H1 (cell line): Measurements from ENCODE around the gene DISP3. TPM values are rescaled to one million over a fixed set of nuclear protein-coding genes. Genes with fewer than 3 reads are reported as not detected.

ENCODE experiments used
- CTCF ChIA-PET: fragments of 300-600 bp; sonication (Branson Sonifier 250); formaldehyde crosslinking; loops from one replicate; lab custom pipeline; 2021; ENCODE audit not compliant: partially characterized antibody; lab: Charles Lee
- POLR2A ChIA-PET: fragments of 300-600 bp; sonication (Branson Sonifier 250); formaldehyde crosslinking; loops from one replicate; lab custom pipeline; 2021; ENCODE audit warnings: inconsistent platforms; ENCODE audit not compliant: partially characterized antibody; lab: Charles Lee
- DNase-seq, 2 experiments: peaks; one replicate each; pipeline versions ENCODE4 v3.0.0 to v3.0.0-alpha.2; 2010 to 2022; ENCODE audit warnings: low spot score in 2 of 2, low read depth in 1 of 2, mixed read lengths in 1 of 2
- FAIRE-seq: peaks from 2 replicates; lab custom pipeline; 2011; peaks lifted over from hg19 to GRCh38; lab: Jason Lieb, UNC
- H2AFZ ChIP-seq: 2 replicates; pipeline ENCODE4 v1.8.1; 2012; ENCODE audit warnings: low read length, inconsistent platforms
- H2AK5ac ChIP-seq: 2 replicates; pipeline ENCODE4 v1.6.1; 2013; ENCODE audit warnings: low read depth, low read length
- H2BK120ac ChIP-seq: replicated peaks from 2 replicates; pipeline ENCODE3; 2013; ENCODE audit warnings: low read depth, low read length, inconsistent platforms
- H2BK12ac ChIP-seq: 2 replicates; pipeline ENCODE4 v1.6.1; 2013; ENCODE audit warnings: low read depth, low read length
- H2BK15ac ChIP-seq: 2 replicates; pipeline ENCODE4 v1.6.1; 2013; ENCODE audit warnings: low read length
- H2BK20ac ChIP-seq: 2 replicates; pipeline ENCODE4 v1.6.1; 2013; ENCODE audit warnings: low read length
- H2BK5ac ChIP-seq: 2 replicates; pipeline ENCODE4 v1.6.1; 2013; ENCODE audit warnings: low read depth, low read length
- H3K14ac ChIP-seq: 2 replicates; pipeline ENCODE4 v1.6.1; 2013; ENCODE audit warnings: inconsistent platforms; ENCODE audit not compliant: insufficient read length
- H3K18ac ChIP-seq: 2 replicates; pipeline ENCODE4 v1.6.1; 2013; ENCODE audit warnings: low read length; ENCODE audit errors: extremely low read depth
- H3K23ac ChIP-seq: 2 replicates; pipeline ENCODE4 v1.6.1; 2013; ENCODE audit warnings: inconsistent platforms; ENCODE audit not compliant: insufficient read length
- H3K23me2 ChIP-seq: 2 replicates; pipeline ENCODE4 v1.6.1; 2013; ENCODE audit warnings: low read depth, low read length
- H3K27ac ChIP-seq: 2 replicates; pipeline ENCODE4 v1.6.1; 2011; ENCODE audit warnings: low read depth, low read length, inconsistent platforms
- H3K27me3 ChIP-seq, 4 experiments: replicated peaks in 1 of 4; 1 replicate in 1 of 4; 2 replicates in 3 of 4; pipeline versions ENCODE4 v1.6.1 to v1.8.1; 2011 to 2013; ENCODE audit warnings: low read length in 3 of 4, mild to moderate bottlenecking in 3 of 4, inconsistent platforms in 2 of 4, mixed read lengths in 2 of 4, moderate library complexity in 1 of 4; ENCODE audit not compliant: control insufficient read depth in 3 of 4, insufficient read depth in 3 of 4; ENCODE audit errors: extremely low read depth in 1 of 4
- H3K36me3 ChIP-seq, 4 experiments: 2 replicates each; pipeline versions ENCODE4 v1.6.1 to v1.8.1; 2011 to 2013; ENCODE audit warnings: mild to moderate bottlenecking in 4 of 4, low read length in 3 of 4, moderate library complexity in 2 of 4, control low read depth in 1 of 4, inconsistent platforms in 1 of 4; ENCODE audit not compliant: insufficient read depth in 4 of 4, control insufficient read depth in 2 of 4
- H3K4ac ChIP-seq: replicated peaks from 2 replicates; pipeline ENCODE3; 2013; ENCODE audit warnings: low read length, low read depth, mixed read lengths, inconsistent platforms; ENCODE audit not compliant: insufficient read length
- H3K4me1 ChIP-seq, 4 experiments: replicated peaks in 1 of 4; 1 replicate in 1 of 4; 2 replicates in 3 of 4; pipeline versions ENCODE4 v1.6.1 to v1.8.1; 2011 to 2013; ENCODE audit warnings: low read length in 3 of 4, inconsistent platforms in 2 of 4, mixed read lengths in 1 of 4; ENCODE audit not compliant: insufficient read depth in 4 of 4, control insufficient read depth in 3 of 4
- H3K4me2 ChIP-seq, 2 experiments: 2 replicates each; pipeline versions ENCODE4 v1.6.1 to v1.8.1; 2011 to 2013; ENCODE audit warnings: low read depth in 2 of 2, low read length in 2 of 2, control low read depth in 1 of 2, inconsistent platforms in 1 of 2, mild to moderate bottlenecking in 1 of 2; ENCODE audit not compliant: insufficient read depth in 1 of 2
- H3K4me3 ChIP-seq, 4 experiments: fragments of 200-600, 300-600 bp in 1 of 4; sonication (generic), shearing (Covaris generic), sonication (Bioruptor Twin) in 1 of 4; 2 replicates each; pipeline versions ENCODE4 v1.5.1 to v1.8.1; 2011 to 2016; ENCODE audit warnings: low read length in 4 of 4, low read depth in 3 of 4, control low read depth in 2 of 4, inconsistent platforms in 2 of 4, mild to moderate bottlenecking in 2 of 4, mixed read lengths in 1 of 4, moderate library complexity in 1 of 4; ENCODE audit not compliant: insufficient read depth in 2 of 4; ENCODE audit errors: extremely low read depth in 1 of 4
- H3K56ac ChIP-seq: replicated peaks from 2 replicates; pipeline ENCODE3; 2013; ENCODE audit warnings: low read depth, mild to moderate bottlenecking, mixed read lengths, low read length, inconsistent platforms; ENCODE audit not compliant: insufficient read length
- H3K79me1 ChIP-seq: 2 replicates; pipeline ENCODE4 v1.6.1; 2013; ENCODE audit warnings: low read depth, low read length, control low read depth
- H3K79me2 ChIP-seq, 2 experiments: 2 replicates each; pipeline versions ENCODE4 v1.6.1 to v1.8.1; 2012 to 2013; ENCODE audit warnings: low read length in 2 of 2, mild to moderate bottlenecking in 2 of 2, inconsistent platforms in 1 of 2; ENCODE audit not compliant: insufficient read depth in 2 of 2, control insufficient read depth in 1 of 2
- H3K9ac ChIP-seq, 4 experiments: replicated peaks in 1 of 4; 1 replicate in 1 of 4; 2 replicates in 3 of 4; pipeline versions ENCODE4 v1.6.1 to v1.8.1; 2011 to 2013; ENCODE audit warnings: low read depth in 3 of 4, low read length in 3 of 4, control low read depth in 2 of 4, mild to moderate bottlenecking in 2 of 4, moderate library complexity in 2 of 4, inconsistent platforms in 1 of 4; ENCODE audit errors: extremely low read depth in 1 of 4
- H3K9me3 ChIP-seq, 2 experiments: 2 replicates each; pipeline versions ENCODE4 v1.6.1 to v1.8.1; 2012 to 2013; ENCODE audit warnings: mild to moderate bottlenecking in 2 of 2, moderate library complexity in 2 of 2, control low read depth in 1 of 2, inconsistent platforms in 1 of 2, low read depth in 1 of 2, low read length in 1 of 2, mixed read lengths in 1 of 2; ENCODE audit not compliant: insufficient read depth in 2 of 2
- H4K20me1 ChIP-seq, 2 experiments: replicated peaks in 1 of 2; 2 replicates each; pipeline versions ENCODE3 to v1.8.1; 2011 to 2013; ENCODE audit warnings: inconsistent platforms in 2 of 2, low read length in 2 of 2, mild to moderate bottlenecking in 1 of 2; ENCODE audit not compliant: insufficient read depth in 2 of 2, control insufficient read depth in 1 of 2
- H4K5ac ChIP-seq: 2 replicates; pipeline ENCODE4 v1.6.1; 2013; ENCODE audit warnings: low read length, low read depth, mixed read lengths, inconsistent platforms; ENCODE audit not compliant: insufficient read length
- H4K8ac ChIP-seq: 2 replicates; pipeline ENCODE4 v1.8.0; 2013; ENCODE audit warnings: mild to moderate bottlenecking, moderate library complexity, low read length, inconsistent platforms; ENCODE audit not compliant: insufficient read depth; ENCODE audit errors: extremely low read depth
- H4K91ac ChIP-seq: replicated peaks from 2 replicates; pipeline ENCODE3; 2013; ENCODE audit warnings: low read length, mixed read lengths, inconsistent platforms; ENCODE audit not compliant: insufficient read length
- EP300 ChIP-seq, 2 experiments: IDR thresholded peaks; 1 replicate in 1 of 2; 2 replicates in 1 of 2; pipeline ENCODE4 v1.6.1; 2011 to 2012; ENCODE audit warnings: low read depth in 2 of 2, low read length in 2 of 2, mild to moderate bottlenecking in 2 of 2, borderline replicate concordance in 1 of 2, inconsistent platforms in 1 of 2, moderate library complexity in 1 of 2
- FOSL1 ChIP-seq: IDR thresholded peaks from 2 replicates; pipeline ENCODE4 v1.6.1; 2011; ENCODE audit warnings: mild to moderate bottlenecking, low read depth, low read length, moderate library complexity; ENCODE audit not compliant: insufficient read depth
- HDAC2 ChIP-seq, 2 experiments: fragments of 300-600 bp in 1 of 2; sonication (generic) in 1 of 2; IDR thresholded peaks; 2 replicates each; pipeline ENCODE4 v1.6.1; 2011 to 2012; ENCODE audit warnings: low read depth in 2 of 2, low read length in 2 of 2, mild to moderate bottlenecking in 2 of 2, moderate library complexity in 2 of 2, borderline replicate concordance in 1 of 2, inconsistent platforms in 1 of 2
- JUN ChIP-seq: IDR thresholded peaks from 2 replicates; pipeline ENCODE4 v1.6.1; 2011; ENCODE audit warnings: low read depth, mild to moderate bottlenecking, improper control_type of control experiment, low read length
- KDM4A ChIP-seq: IDR thresholded peaks from one replicate; pipeline ENCODE4 v1.7.1; 2012; ENCODE audit warnings: low read depth, mild to moderate bottlenecking, moderate library complexity, low read length, inconsistent platforms; ENCODE audit not compliant: severe bottlenecking
- POLR2AphosphoS5 ChIP-seq: IDR thresholded peaks from 2 replicates; pipeline ENCODE4 v1.6.1; 2011; ENCODE audit warnings: low read depth, low read length
- TAF1 ChIP-seq: IDR thresholded peaks from 2 replicates; pipeline ENCODE4 v1.6.1; 2011; ENCODE audit warnings: mild to moderate bottlenecking, low read depth, low read length
- YY1 ChIP-seq: IDR thresholded peaks from 2 replicates; pipeline ENCODE4 v1.6.1; 2011; ENCODE audit warnings: low read depth, mild to moderate bottlenecking, low read length
- WGBS, 2 experiments: shearing (Covaris generic) in 1 of 2; methylation state at CpG; one replicate each; pipeline versions ENCODE4 v1.1.6 to v1.1.7; 2013 to 2015; ENCODE audit warnings: low lambda C conversion rate in 2 of 2, mixed read lengths in 2 of 2, inconsistent platforms in 1 of 2, low coverage in 1 of 2, missing lambda C conversion rate in 1 of 2; ENCODE audit not compliant: insufficient replicate concordance in 2 of 2, insufficient coverage in 1 of 2, insufficient read length in 1 of 2; ENCODE audit errors: extremely low coverage in 1 of 2, missing lambda C conversion rate in 1 of 2; 5-methylcytosine and 5-hydroxymethylcytosine counted together
- polyA plus RNA-seq, 7 experiments: library from polyadenylated mRNA; depleted of rRNA in 3 of 7; stranded (reverse) in 5 of 7; unstranded in 2 of 7; fragments of >200 nt in 5 of 7; fragments of 200-250 nt in 2 of 7; gene quantifications; 1 replicate in 5 of 7; 2 replicates in 1 of 7; 4 replicates in 1 of 7; pipeline versions ENCODE4 v1.2.1 to v1.2.3, GENCODE V29; 2011 to 2013; ENCODE audit warnings: missing spikeins in 2 of 7, mixed read lengths in 2 of 7
- total RNA-seq: library from RNA; stranded (reverse); fragmentation: NEBNext Ultra II Directional; extraction: Animal tissue kit (Norgen Biotek cat#: 25700); gene quantifications from 2 replicates; pipeline ENCODE4 v1.2.1, GENCODE V29; 2021

The DISP3 gene
- total and polyA plus RNA-seq, 2 of the 8 experiments (the other 6 are each of a cell fraction or from before 2014, with no cell fraction given) = 3.4 to 4.6 TPM

DNA sequence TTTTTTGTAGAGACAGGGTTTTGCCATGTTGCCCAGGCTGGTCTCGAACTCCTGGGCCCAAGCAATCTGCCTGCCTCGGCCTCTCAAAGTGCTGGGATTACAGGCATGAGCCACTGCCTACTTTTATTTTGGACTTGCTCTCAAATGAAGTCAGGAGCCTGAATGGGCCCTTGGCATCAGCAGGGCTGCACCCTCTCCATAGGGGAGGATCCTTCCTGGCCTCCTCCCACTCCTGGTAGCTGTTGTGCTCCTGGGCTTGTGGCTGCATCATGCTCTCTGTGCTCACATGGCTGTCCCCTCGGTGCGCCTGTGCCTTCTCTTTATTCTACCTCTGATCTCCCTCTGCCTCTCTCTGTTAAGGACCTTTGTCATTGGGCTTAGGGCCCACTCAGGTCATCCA is 46.4 kb upstream of the DISP3 start:
- Histone ChIP-seq H2BK120ac (no peak overlapping the region), H4K5ac (no peak overlapping the region), H2BK12ac (no peak overlapping the region), H2BK5ac (no peak overlapping the region), H2AFZ (no peak overlapping the region), H3K27ac (no peak overlapping the region), H3K36me3 (no peaks in the 10 kb centered on the region), H3K9me3 (no peaks in the 10 kb centered on the region), H3K18ac (no peak overlapping the region), H3K4me1 (no peaks in the 10 kb centered on the region), H3K4me2 (no peak overlapping the region), H3K56ac (no peak overlapping the region), H3K27me3 (no peaks in the 10 kb centered on the region), H3K79me1 (no peaks in the 10 kb centered on the region), H3K14ac (no peak overlapping the region), H4K91ac (peak overlapping the region; percentile 77), H3K4me3 (no peak overlapping the region), H2BK15ac (no peak overlapping the region), H4K20me1 (no peaks in the 10 kb centered on the region), H4K8ac (peak overlapping the region; percentile 63; the same call in 1 of the 2 replicates), H3K4ac (no peak overlapping the region), H3K23ac (no peak overlapping the region), H3K9ac (no peak overlapping the region), H2BK20ac (no peak overlapping the region), H3K79me2 (no peaks in the 10 kb centered on the region), H2AK5ac (no peak overlapping the region), H3K23me2 (no peaks in the 10 kb centered on the region)
- WGBS, 2 experiments = 81% methylated on average over 4 of the region's 4 CpGs; no CpG with 5 or more reads in 1 of the 2 experiments
- DNase-seq (no peak), FAIRE-seq (no peak)
- ChIA-PET CTCF (no interaction called here), POLR2A (no interaction called here)
- TF ChIP-seq YY1 (no peak), HDAC2 (IDR thresholded peaks at IDR 0.05; ENCODE audit: borderline replicate concordance in 1 of 2, low read depth in 2 of 2, low read length in 2 of 2) (no peak), JUN (no peak), KDM4A (no peak), EP300 (IDR thresholded peaks at IDR 0.05; ENCODE audit: borderline replicate concordance in 1 of 2, low read depth in 2 of 2, low read length in 2 of 2) (no peak), TAF1 (no peak), POLR2AphosphoS5 (no peak), FOSL1 (no peak)
